ENCODE data around the gene TEX48.

- TF ChIP-seq CTCF (IDR thresholded peaks at IDR 0.05; ENCODE audit: insufficient read depth, low read length, poor library complexity, severe bottlenecking) (no peak), EZH2phosphoT487 (conservative IDR thresholded peaks at IDR 0.05; ENCODE audit: low read length) (no peak)
These were observed 37.3 kb upstream of the TEX48 start for GRCh38 chr9:114719290-114719689.

Data from SU-DHL-6 (cell line).